Activated CD4-positive, alpha-beta T cell treated with anti-CD3 and anti-CD28 coated beads, Interleukin-2, Interleukin-6, amounts not matched to agents 100 ng/mL and 50 ng/mL, durations not matched to agents 16 hours and 8 hours (primary cell): ENCODE data around the gene APOL4.

Source experiments
- DNase-seq: peaks from one replicate; pipeline ENCODE4 v3.0.0-alpha.2; 2020

APOL4 gene

DNA sequence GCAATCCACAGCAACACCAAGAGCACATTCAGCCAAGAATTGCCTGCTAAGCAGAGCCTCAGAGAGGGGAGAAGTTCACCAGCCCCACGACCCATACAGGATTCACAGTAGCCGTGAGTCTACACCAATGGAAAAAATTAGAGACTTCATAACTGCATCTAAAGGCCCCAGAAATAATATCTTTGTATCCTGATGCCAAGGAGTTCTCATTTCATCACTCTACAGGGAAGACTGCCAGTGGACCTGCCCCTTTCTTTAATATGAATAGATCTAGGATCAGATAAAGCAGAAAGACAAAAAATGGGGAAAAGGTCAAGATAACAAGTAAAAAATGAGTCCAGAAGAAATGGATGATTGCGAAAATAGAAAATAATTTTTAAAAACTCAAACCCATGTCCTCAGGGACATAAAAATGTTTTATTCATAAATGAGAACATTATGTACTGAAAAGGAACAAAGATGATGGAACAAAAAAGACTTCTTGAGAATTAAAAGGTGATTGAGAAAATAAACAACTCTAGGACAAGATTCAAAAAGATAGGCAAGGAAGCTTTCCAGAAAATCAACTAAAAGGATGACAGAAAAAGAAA is 50.5 kb downstream of the APOL4 start:
- no peak for DNase-seq

GRCh38 chr22:36149441-36149840 is 52.2 kb downstream of the APOL4 start:
- DNase-seq, result no peak

- no peak for DNase-seq
Observed at GRCh38 chr22:36148411-36148810, 53.2 kb downstream of the APOL4 start.

GRCh38 chr22:36147196-36147791 is 54.3 kb downstream of the APOL4 start:
- DNase-seq, result no peak

GRCh38 chr22:36145881-36146280 is 55.7 kb downstream of the APOL4 start:
- DNase-seq, result no peak

- peak; percentile 39 for DNase-seq
Observed at GRCh38 chr22:36144886-36145541, 56.6 kb downstream of the APOL4 start.

- DNase-seq, result no peak
Observed at GRCh38 chr22:36143956-36144355, 57.7 kb downstream of the APOL4 start.

DNA sequence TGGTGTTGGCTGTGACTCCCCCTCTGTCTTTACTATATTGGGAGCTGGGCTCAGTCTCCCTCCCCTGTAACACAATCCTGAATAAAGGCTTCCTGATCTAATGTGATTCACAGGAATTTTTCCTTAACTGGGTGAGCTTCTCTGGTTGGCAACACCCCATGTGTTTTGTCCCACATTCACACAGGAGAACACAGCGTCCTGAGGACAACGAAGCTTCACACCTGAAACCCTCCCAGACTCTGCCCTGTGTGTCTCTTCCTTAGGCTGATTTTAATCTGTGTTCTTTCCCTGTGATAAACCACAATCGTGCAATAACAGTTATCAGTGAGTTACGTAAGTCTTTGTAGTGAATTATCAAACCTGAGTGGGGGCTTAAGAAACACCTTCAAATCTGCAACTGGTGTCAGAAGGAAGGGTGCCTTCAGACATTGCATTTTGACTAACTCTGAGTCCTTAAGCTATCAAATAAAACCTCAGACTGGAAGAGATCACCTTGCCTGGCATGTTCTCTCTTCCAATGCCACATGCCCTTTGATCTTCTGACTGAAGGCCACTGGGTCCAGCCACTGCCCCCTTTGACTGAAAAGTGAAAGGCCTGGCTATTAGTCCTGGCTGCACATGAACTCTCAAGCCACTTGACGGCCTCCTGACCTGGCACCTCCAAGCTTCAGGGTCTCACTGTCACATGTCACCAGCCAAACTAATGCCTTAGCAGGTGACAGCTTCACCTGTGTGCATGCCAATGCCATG is 58.4 kb downstream of the APOL4 start:
- no peak for DNase-seq

- DNase-seq, result no peak
Observed at GRCh38 chr22:36141481-36141880, 60.1 kb downstream of the APOL4 start.
